GM18867 (cell line): ENCODE data around the gene STX8.

Source experiments
- ATAC-seq: cut with Tn5 transposase; IDR thresholded peaks from one replicate; pipeline ENCODE4 v1.9.1; 2021; ENCODE audit warnings: mild to moderate bottlenecking, moderate library complexity; ENCODE audit not compliant: unreplicated experiment

The STX8 gene

GRCh38 chr17:9218064-9218635 is 357.5 kb downstream of the STX8 start:
- ATAC-seq: no peak

GRCh38 chr17:9217151-9218056 is 358.2 kb downstream of the STX8 start:
- ATAC-seq: no peak

GRCh38 chr17:9215465-9215864 is 360.2 kb downstream of the STX8 start:
- no peak for ATAC-seq

- no peak for ATAC-seq
Observed at GRCh38 chr17:9213303-9213640, 362.3 kb downstream of the STX8 start.

- ATAC-seq: no peak
Observed at GRCh38 chr17:9212376-9213302, 363.0 kb downstream of the STX8 start.

GRCh38 chr17:9211133-9211765 is 364.4 kb downstream of the STX8 start:
- ATAC-seq: no peak

- no peak for ATAC-seq
Observed at GRCh38 chr17:9209781-9210370, 365.7 kb downstream of the STX8 start.

- no peak for ATAC-seq
Observed at GRCh38 chr17:9209347-9209746, 366.3 kb downstream of the STX8 start.

GRCh38 chr17:9208381-9209105 is 367.1 kb downstream of the STX8 start:
- no peak for ATAC-seq

GRCh38 chr17:9206741-9207332 is 368.8 kb downstream of the STX8 start:
- ATAC-seq: no peak

- no peak for ATAC-seq
Observed at GRCh38 chr17:9206410-9206703, 369.3 kb downstream of the STX8 start.

GRCh38 chr17:9205520-9206409 is 369.9 kb downstream of the STX8 start:
- no peak for ATAC-seq

- ATAC-seq: no peak
Observed at GRCh38 chr17:9204637-9205329, 370.8 kb downstream of the STX8 start.

GRCh38 chr17:9203771-9204425 is 371.7 kb downstream of the STX8 start:
- ATAC-seq: no peak

GRCh38 chr17:9202532-9202931 is 373.1 kb downstream of the STX8 start:
- no peak for ATAC-seq

- ATAC-seq: peak; percentile 62
Observed at GRCh38 chr17:9200699-9201359, 374.8 kb downstream of the STX8 start.
